Upper lobe of left lung (tissue), 6 donors: ENCODE results near the gene GRID1. TPM values are rescaled to one million over a fixed set of nuclear protein-coding genes. Genes with fewer than 3 reads are reported as not detected.

Experiments used
- ATAC-seq, 2 donors: fragments of 200-7000 bp; cut with Tn5 transposase; one replicate each; pipeline ENCODE4 v1.9.1; 2022; ENCODE audit warnings: mild to moderate bottlenecking in 2 of 2, moderate library complexity in 2 of 2; ENCODE audit not compliant: low FRiP score in 2 of 2
- DNase-seq, 2 donors: peaks; one replicate each; pipeline ENCODE4 v3.0.0-alpha.2; 2019 to 2020
- H3K27ac ChIP-seq, 4 donors: fragments of 200-600 bp; sonication (generic); one replicate each; pipeline ENCODE4 v1.5.1; 2016 to 2019
- H3K27me3 ChIP-seq, 4 donors: fragments of 200-600 bp; sonication (generic); one replicate each; pipeline ENCODE4 v1.5.1; 2017 to 2019
- H3K36me3 ChIP-seq, 4 donors: fragments of 200-600 bp; sonication (generic); one replicate each; pipeline ENCODE4 v1.5.1; 2016 to 2019
- H3K4me1 ChIP-seq, 4 donors: fragments of 200-600 bp; sonication (generic); one replicate each; pipeline ENCODE4 v1.5.1; 2018 to 2019
- H3K4me3 ChIP-seq, 4 donors: fragments of 200-600 bp; sonication (generic); one replicate each; pipeline ENCODE4 v1.5.1; 2017 to 2019; ENCODE audit warnings: mild to moderate bottlenecking in 2 of 4, moderate library complexity in 1 of 4
- H3K9me3 ChIP-seq, 4 donors: fragments of 200-600 bp; sonication (generic); one replicate each; pipeline ENCODE4 v1.5.1; 2018 to 2019
- EP300 ChIP-seq, 4 donors: sonication (generic); formaldehyde crosslinking; IDR thresholded peaks; one replicate each; pipeline ENCODE4 v1.5.1; 2017; ENCODE audit warnings: antibody characterized with exemption in 4 of 4, control low read depth in 2 of 4
- POLR2A ChIP-seq, 4 donors: fragments of 450-650 bp; IDR thresholded peaks; one replicate each; pipeline ENCODE4 v1.5.1; 2016 to 2017; ENCODE audit warnings: antibody characterized with exemption in 4 of 4, mild to moderate bottlenecking in 2 of 4
- POLR2AphosphoS5 ChIP-seq, 2 donors: sonication (generic); formaldehyde crosslinking; IDR thresholded peaks; one replicate each; pipeline ENCODE4 v1.5.1; 2017; ENCODE audit warnings: antibody characterized with exemption in 2 of 2
- WGBS, 2 donors: methylation state at CpG; one replicate each; pipeline ENCODE4 v1.1.5; 2017 to 2018; 5-methylcytosine and 5-hydroxymethylcytosine counted together
- total RNA-seq, 6 donors: library from RNA; depleted of rRNA in 4 of 6; stranded (reverse); fragments of >200 nt in 4 of 6; gene quantifications; one replicate each; pipeline versions ENCODE4 v1.1.0 to v1.2.1, GENCODE V29; 2016 to 2021
- TF ChIP-seq, protein P1 (sequence below), 6 experiments: fragments of 450-650 bp in 4 of 6; fragments of 200-600 bp in 2 of 6; sonication (generic) in 2 of 6; IDR thresholded peaks; one replicate each; pipeline ENCODE4 v1.5.1; 2016 to 2019; ENCODE audit warnings: antibody characterized with exemption in 6 of 6
- donor health status: DM: no; HTN: no; CAD: no; lungs with moderate emphysema.
- donor health status: DM: no; HTN: yes; CAD: no; lungs with severe emphysema.

GRID1 gene
- total RNA-seq, 6 donors from 2014 or later, result 1.5 to 5.2 (median 3.2) TPM

DNA sequence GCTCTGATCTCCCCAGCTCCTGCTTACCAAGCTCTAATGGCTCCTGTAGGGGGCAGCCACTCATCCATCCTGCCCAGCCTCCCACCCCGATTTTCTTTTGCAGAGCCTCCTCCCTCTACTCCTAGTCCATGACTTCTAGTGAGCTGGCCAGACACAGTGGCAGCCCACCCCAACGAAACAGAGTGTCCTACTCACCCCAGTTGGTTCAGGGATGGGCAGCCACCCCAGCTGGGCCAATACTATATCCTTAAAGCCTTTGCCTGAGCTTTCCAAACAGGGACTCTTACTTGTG is 77.1 kb downstream of the GRID1 start:
- H3K36me3 ChIP-seq, result no peaks in the 10 kb centered on the region
- DNase-seq (no peak), ATAC-seq (no peak)
- WGBS, 2 donors, result 51 to 78% methylated on average over 1 to 2 of the region's 2 CpGs
- TF ChIP-seq, protein P1, sequence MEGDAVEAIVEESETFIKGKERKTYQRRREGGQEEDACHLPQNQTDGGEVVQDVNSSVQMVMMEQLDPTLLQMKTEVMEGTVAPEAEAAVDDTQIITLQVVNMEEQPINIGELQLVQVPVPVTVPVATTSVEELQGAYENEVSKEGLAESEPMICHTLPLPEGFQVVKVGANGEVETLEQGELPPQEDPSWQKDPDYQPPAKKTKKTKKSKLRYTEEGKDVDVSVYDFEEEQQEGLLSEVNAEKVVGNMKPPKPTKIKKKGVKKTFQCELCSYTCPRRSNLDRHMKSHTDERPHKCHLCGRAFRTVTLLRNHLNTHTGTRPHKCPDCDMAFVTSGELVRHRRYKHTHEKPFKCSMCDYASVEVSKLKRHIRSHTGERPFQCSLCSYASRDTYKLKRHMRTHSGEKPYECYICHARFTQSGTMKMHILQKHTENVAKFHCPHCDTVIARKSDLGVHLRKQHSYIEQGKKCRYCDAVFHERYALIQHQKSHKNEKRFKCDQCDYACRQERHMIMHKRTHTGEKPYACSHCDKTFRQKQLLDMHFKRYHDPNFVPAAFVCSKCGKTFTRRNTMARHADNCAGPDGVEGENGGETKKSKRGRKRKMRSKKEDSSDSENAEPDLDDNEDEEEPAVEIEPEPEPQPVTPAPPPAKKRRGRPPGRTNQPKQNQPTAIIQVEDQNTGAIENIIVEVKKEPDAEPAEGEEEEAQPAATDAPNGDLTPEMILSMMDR (IDR thresholded peaks at IDR 0.05), result no peak
- TF ChIP-seq POLR2AphosphoS5 (IDR thresholded peaks at IDR 0.05), result no peak
- no peak for TF ChIP-seq POLR2A (IDR thresholded peaks at IDR 0.05)
- TF ChIP-seq EP300 (IDR thresholded peaks at IDR 0.05), result no peak
- H3K27me3 ChIP-seq, result no peaks in the 10 kb centered on the region
- no peak overlapping the region for H3K27ac ChIP-seq
- H3K4me1 ChIP-seq, result no peaks in the 10 kb centered on the region
- no peaks in the 10 kb centered on the region for H3K9me3 ChIP-seq
- no peak overlapping the region for H3K4me3 ChIP-seq

DNA sequence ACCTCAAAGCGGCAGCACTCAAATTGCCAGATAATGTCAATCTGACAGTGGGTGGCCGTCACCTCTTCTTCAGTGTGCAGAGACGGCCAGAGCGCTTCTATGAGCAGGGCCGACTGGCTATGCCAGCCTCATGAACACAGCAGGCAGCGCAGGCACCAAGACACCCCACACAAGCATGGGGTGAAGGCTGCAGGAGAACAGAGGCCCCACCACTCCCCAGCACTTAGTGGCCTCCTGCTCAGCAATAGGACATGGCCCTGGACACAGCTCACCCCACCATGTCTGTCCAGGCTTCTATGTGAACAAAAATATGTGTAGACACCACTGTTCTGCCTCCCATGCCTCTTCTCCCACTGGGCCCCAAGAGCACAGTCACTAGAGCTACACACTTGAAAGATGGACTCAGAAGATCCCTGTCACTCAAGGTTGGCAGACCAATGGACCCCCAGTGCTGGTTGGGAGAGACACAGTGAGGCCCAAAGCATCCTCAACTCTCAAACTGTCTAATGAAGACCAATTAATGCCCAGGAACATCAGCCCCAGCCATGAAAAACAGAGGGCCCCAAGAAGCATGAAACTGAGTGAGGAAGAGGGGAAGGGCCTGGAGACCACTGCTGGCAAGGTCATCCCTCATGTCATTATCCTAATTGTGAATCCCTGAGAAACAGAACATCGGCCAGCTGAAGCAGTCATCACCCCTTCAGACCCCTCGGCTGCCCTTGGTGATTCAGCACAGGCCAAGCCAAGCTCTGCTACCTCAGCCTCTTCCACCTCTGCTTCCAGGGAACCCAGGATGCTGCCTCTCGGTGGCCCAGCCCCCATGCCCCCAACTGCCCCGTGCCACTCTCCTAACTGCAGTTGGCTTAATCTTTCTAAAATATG is 77.7 kb downstream of the GRID1 start:
- no peak for TF ChIP-seq POLR2A (IDR thresholded peaks at IDR 0.05)
- no peak for TF ChIP-seq EP300 (IDR thresholded peaks at IDR 0.05)
- TF ChIP-seq, protein P1 (IDR thresholded peaks at IDR 0.05), result no peak
- TF ChIP-seq POLR2AphosphoS5 (IDR thresholded peaks at IDR 0.05), result no peak
- Histone ChIP-seq H3K36me3 (no peaks in the 10 kb centered on the region), H3K27me3 (no peaks in the 10 kb centered on the region), H3K27ac (no peak overlapping the region), H3K4me3 (no peak overlapping the region), H3K4me1 (no peaks in the 10 kb centered on the region), H3K9me3 (no peaks in the 10 kb centered on the region)
- 85 to 89% methylated on average over 10 of the region's 10 CpGs for WGBS, 2 donors
- DNase-seq (no peak), ATAC-seq (no peak)

DNA sequence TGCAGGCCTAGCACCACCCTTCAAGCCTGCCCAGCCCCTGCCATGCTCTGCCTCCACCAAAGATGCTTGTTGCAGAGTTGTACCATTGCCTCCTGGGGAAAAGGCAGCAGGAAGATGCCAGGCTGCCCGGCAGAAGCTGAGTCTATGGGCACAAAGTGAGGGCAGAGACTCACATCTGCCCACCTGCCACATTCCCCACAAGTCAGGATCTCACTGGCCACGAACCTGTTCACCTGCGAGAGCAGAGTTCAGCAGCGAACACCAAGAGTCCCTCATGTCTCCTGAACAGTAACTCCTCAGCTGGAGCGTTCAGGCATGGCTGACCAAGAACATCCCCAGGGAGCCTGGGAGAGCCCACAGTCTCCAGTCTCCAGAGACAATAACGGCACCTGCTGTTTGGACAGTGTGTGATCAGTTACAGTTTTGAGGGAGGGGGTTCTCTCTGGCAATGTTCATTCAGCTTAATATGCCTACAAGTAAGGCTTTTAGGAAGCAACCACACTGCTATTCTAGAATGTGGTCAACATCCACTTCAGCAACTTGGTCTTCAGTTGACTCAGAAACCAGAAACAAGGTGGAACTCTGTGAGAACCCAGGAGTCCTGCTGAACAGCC is 78.5 kb downstream of the GRID1 start:
- no peak for ATAC-seq
- 89 to 100% methylated on average over 3 to 6 of the region's 6 CpGs for WGBS, 2 donors
- Histone ChIP-seq H3K9me3 (no peaks in the 10 kb centered on the region), H3K36me3 (no peaks in the 10 kb centered on the region), H3K4me1 (no peaks in the 10 kb centered on the region), H3K4me3 (no peak overlapping the region), H3K27ac (no peak overlapping the region), H3K27me3 (no peaks in the 10 kb centered on the region)
- TF ChIP-seq POLR2AphosphoS5 (IDR thresholded peaks at IDR 0.05), result no peak
- TF ChIP-seq, protein P1 (IDR thresholded peaks at IDR 0.05), result no peak
- no peak for TF ChIP-seq POLR2A (IDR thresholded peaks at IDR 0.05)
- no peak for TF ChIP-seq EP300 (IDR thresholded peaks at IDR 0.05)
- DNase-seq, result no peak

DNA sequence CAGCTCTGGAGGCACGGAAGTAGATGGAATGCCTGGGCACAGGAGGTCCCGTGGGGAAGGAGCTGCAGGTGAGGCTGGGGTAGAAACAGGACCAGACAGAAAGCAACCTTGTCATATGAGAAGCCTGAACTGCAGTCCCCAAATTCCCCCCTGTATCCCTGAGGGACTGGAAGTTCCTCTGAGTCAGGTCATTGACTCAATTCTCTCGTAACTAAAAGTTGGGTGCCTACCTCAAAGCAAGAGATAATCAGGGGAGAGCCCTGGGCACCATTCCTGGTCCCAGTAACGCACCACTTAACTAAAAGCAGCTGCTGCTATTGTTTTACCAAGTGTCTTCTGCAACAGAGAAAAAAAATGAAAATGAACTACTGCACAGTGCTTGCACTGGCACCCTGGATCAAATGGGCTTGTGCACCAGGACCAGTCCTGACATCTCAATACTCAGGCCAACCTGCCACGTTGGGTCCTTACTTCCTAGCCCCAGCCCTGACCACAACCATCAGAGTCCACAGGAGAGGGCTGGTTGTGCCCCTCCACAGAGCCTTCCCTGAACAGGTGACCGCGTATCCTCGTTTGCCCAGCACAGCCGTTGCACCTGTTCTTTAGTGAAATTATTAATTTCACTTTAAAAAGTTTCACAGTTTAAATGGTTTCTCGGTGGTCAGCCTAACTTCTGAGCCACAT is 79.3 kb downstream of the GRID1 start:
- ATAC-seq, result no peak
- Histone ChIP-seq H3K4me1 (no peaks in the 10 kb centered on the region), H3K27ac (no peak overlapping the region), H3K27me3 (no peaks in the 10 kb centered on the region), H3K9me3 (no peaks in the 10 kb centered on the region), H3K36me3 (no peaks in the 10 kb centered on the region), H3K4me3 (no peak overlapping the region)
- 79% methylated on average over 10 of the region's 10 CpGs for WGBS, 2 donors
- no peak for DNase-seq
- TF ChIP-seq POLR2A (IDR thresholded peaks at IDR 0.05), result no peak
- TF ChIP-seq, protein P1 (IDR thresholded peaks at IDR 0.05), result no peak
- no peak for TF ChIP-seq EP300 (IDR thresholded peaks at IDR 0.05)
- no peak for TF ChIP-seq POLR2AphosphoS5 (IDR thresholded peaks at IDR 0.05)
